PC-3 (cell line): ENCODE results near the gene S100P. TPM values are rescaled to one million over a fixed set of nuclear protein-coding genes. Genes with fewer than 3 reads are reported as not detected.

Experiments
- ATAC-seq: fragments of 200-7000 bp; cut with Tn5 transposase; 2 replicates; pipeline ENCODE4 v1.9.1; 2020; ENCODE audit warnings: mild to moderate bottlenecking, moderate library complexity
- BruUV-seq: library from RNA; stranded (reverse); fragments of 400-500 nt; replicated peaks from 2 replicates; lab custom pipeline; 2021; lab: Mats Ljungman, UMichigan
- CTCF ChIA-PET: fragments of 300-600 bp; sonication (Branson Sonifier 250); formaldehyde crosslinking; loops from one replicate; lab custom pipeline; 2022; ENCODE audit warnings: antibody characterized with exemption; lab: Charles Lee
- POLR2A ChIA-PET: fragments of 300-600 bp; sonication (Branson Sonifier 250); formaldehyde crosslinking; loops from one replicate; lab custom pipeline; 2022; ENCODE audit warnings: antibody characterized with exemption; ENCODE audit not compliant: unreplicated experiment; lab: Charles Lee
- DNase-seq: peaks from one replicate; pipeline ENCODE4 v3.0.0-alpha.2; 2015
- H2AFZ ChIP-seq: fragments of 300-600 bp; sonication (generic); 2 replicates; pipeline ENCODE4 v1.6.0; 2016; ENCODE audit warnings: antibody characterized with exemption, low read length
- H3F3A ChIP-seq: fragments of 300-600 bp; sonication (generic); one replicate; pipeline ENCODE4 v1.6.0; 2017; ENCODE audit warnings: antibody characterized with exemption, low read length, control low read depth, mild to moderate bottlenecking; ENCODE audit not compliant: unreplicated experiment
- H3K27ac ChIP-seq: fragments of 300-600 bp; sonication (generic); 2 replicates; pipeline ENCODE4 v1.5.1; 2016; ENCODE audit warnings: mild to moderate bottlenecking, low read length
- H3K27me3 ChIP-seq: fragments of 300-600 bp; sonication (generic); 2 replicates; pipeline ENCODE4 v1.6.1; 2016; ENCODE audit warnings: low read length, mixed read lengths
- H3K36me3 ChIP-seq: fragments of 300-600 bp; sonication (generic); 2 replicates; pipeline ENCODE4 v1.6.1; 2016; ENCODE audit warnings: low read depth, mixed run types, low read length, mixed read lengths
- H3K4me1 ChIP-seq: fragments of 300-600 bp; sonication (generic); 2 replicates; pipeline ENCODE4 v1.5.1; 2016; ENCODE audit warnings: low read length; ENCODE audit not compliant: insufficient read depth
- H3K4me2 ChIP-seq: fragments of 300-600 bp; sonication (generic); 2 replicates; pipeline ENCODE4 v1.6.0; 2016; ENCODE audit warnings: low read length
- H3K4me3 ChIP-seq: fragments of 300-600 bp; sonication (generic); 2 replicates; pipeline ENCODE4 v1.5.1; 2016; ENCODE audit warnings: mild to moderate bottlenecking, low read length, mixed read lengths
- H3K79me2 ChIP-seq: fragments of 300-600 bp; sonication (generic); 2 replicates; pipeline ENCODE4 v1.6.1; 2017; ENCODE audit warnings: low read length, mixed read lengths
- H3K9ac ChIP-seq: fragments of 300-600 bp; sonication (generic); 2 replicates; pipeline ENCODE4 v1.6.0; 2016; ENCODE audit warnings: mild to moderate bottlenecking, low read length
- H3K9me2 ChIP-seq: fragments of 300-600 bp; sonication (generic); replicated peaks from 2 replicates; pipeline ENCODE4 v1.6.1; 2016; ENCODE audit warnings: mixed run types, low read length, mixed read lengths
- H3K9me3 ChIP-seq: fragments of 300-600 bp; sonication (generic); 2 replicates; pipeline ENCODE4 v1.6.1; 2016; ENCODE audit warnings: low read length, mixed read lengths
- H4K20me1 ChIP-seq: fragments of 300-600 bp; sonication (generic); 2 replicates; pipeline ENCODE4 v1.6.1; 2016; ENCODE audit warnings: low read length, mixed read lengths
- EZH2 ChIP-seq: fragments of 300-600 bp; sonication (generic); IDR thresholded peaks from one replicate; pipeline ENCODE4 v1.6.1; 2017; ENCODE audit warnings: antibody characterized with exemption, mild to moderate bottlenecking, low read length; ENCODE audit not compliant: unreplicated experiment
- EZH2phosphoT487 ChIP-seq: fragments of 300-600 bp; sonication (generic); IDR thresholded peaks from 2 replicates; pipeline ENCODE4 v1.6.1; 2018; ENCODE audit warnings: mild to moderate bottlenecking, antibody characterized with exemption, low read length, borderline replicate concordance
- intact Hi-C: fragments of 100-400 bp; cut with micrococcal nuclease; formaldehyde crosslinking; loops from 2 replicates; pipeline ENCODE4 v1.9.0; 2023
- total RNA-seq: library from RNA; depleted of rRNA; stranded (reverse); fragments of >200 nt; gene quantifications from 2 replicates; pipeline ENCODE4 v1.2.3, GENCODE V29; 2014
- TF ChIP-seq, protein P1 (sequence below): fragments of 300-600 bp; sonication (generic); conservative IDR thresholded peaks from 2 replicates; pipeline ENCODE4 v1.5.1; 2017; ENCODE audit warnings: antibody characterized with exemption, low read depth, mild to moderate bottlenecking, low read length

The S100P gene
- total RNA-seq, 1 experiment from 2014 or later: 59.8 TPM

DNA sequence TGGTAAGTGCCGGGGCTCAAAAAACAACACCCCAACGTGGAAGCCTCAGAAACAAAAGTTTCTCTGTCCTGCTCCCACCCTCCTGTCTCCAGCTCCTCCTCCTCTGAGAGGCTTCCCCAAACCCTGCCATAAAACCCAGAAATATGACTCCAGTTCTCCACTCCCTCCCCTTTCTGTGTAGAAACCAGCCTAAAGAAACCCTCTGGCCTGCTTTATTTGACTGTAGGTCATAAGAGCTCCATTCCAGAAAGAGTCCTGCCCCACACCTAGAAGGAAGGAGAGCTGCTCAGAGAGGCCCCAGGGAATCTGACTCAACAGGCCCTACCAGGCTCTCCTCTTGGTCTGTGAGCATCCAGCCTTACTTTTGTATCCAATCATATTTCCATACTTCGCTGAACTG is 872 bp upstream of the S100P start:
- Histone ChIP-seq H4K20me1 (no peaks in the 10 kb centered on the region), H3F3A (peaks cover 5% of the 10 kb centered on the region), H3K79me2 (peaks cover 21% of the 10 kb centered on the region), H3K9me2 (no peaks in the 10 kb centered on the region), H3K9ac (peak overlapping the region; percentile 82), H3K4me2 (peak overlapping the region; percentile 81), H3K36me3 (no peaks in the 10 kb centered on the region), H3K27ac (peak overlapping the region; percentile 96), H3K9me3 (no peaks in the 10 kb centered on the region), H3K4me1 (peaks cover 74% of the 10 kb centered on the region), H2AFZ (no peak overlapping the region), H3K4me3 (no peak overlapping the region), H3K27me3 (no peaks in the 10 kb centered on the region)
- no TSS peak for BruUV-seq
- peak; percentile 34 for ATAC-seq
- peak; percentile 72 for DNase-seq
- intact Hi-C loops: no loop called here
- CTCF ChIA-PET: interaction anchor here (0.5 to 0.7 kb wide), 3 partner anchors 18 to 497 kb away, joined by 3 to 5 read pairs (median 3); no protein-coding TSS in a partner anchor
- TF ChIP-seq, protein P1, sequence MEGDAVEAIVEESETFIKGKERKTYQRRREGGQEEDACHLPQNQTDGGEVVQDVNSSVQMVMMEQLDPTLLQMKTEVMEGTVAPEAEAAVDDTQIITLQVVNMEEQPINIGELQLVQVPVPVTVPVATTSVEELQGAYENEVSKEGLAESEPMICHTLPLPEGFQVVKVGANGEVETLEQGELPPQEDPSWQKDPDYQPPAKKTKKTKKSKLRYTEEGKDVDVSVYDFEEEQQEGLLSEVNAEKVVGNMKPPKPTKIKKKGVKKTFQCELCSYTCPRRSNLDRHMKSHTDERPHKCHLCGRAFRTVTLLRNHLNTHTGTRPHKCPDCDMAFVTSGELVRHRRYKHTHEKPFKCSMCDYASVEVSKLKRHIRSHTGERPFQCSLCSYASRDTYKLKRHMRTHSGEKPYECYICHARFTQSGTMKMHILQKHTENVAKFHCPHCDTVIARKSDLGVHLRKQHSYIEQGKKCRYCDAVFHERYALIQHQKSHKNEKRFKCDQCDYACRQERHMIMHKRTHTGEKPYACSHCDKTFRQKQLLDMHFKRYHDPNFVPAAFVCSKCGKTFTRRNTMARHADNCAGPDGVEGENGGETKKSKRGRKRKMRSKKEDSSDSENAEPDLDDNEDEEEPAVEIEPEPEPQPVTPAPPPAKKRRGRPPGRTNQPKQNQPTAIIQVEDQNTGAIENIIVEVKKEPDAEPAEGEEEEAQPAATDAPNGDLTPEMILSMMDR: no peak
- TF ChIP-seq EZH2phosphoT487: no peak
- TF ChIP-seq EZH2: no peak
- POLR2A ChIA-PET: interaction anchor here (0.7 kb wide), 2 partner anchors 18 to 307 kb away, joined by 4 read pairs; no protein-coding TSS in a partner anchor

DNA sequence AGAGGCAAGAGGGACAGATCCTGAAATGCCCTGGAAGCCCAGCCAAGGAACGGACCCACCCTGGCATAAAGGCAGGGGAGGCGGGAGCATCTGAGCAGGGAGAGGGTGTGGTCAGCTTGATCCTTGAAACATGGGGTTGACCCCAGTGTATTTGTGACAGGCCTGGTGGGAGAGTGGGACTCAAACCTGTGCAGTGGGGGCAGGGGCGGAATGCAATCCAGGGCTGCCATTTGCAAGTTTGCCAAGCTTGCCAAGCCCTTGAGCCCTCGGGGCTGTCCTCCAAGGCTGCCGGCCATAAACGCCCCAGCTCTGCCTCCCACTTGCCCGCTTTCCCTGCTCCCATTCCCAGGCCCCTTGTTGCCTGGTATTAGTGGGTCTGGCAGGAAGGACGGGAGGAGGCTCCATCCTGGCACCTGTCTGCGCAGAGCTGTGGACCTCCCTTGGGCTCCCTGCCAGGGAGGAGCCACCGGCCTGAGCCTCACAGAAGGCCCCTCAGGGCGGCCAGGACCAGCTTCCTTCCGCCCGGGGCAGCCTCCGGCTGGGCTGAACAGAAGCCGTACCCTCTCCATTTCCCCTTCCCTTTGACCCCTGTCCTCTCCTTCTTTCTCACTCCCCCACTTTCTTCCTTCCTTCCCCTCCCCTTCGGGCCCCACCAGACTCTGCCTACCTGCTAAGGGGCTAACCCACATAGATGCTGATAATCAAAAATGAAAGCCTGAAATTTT is 661 bp downstream of the S100P start:
- Histone ChIP-seq H3K27me3 (no peaks in the 10 kb centered on the region), H3K4me2 (peak overlapping the region; percentile 81), H3K9me2 (no peaks in the 10 kb centered on the region), H4K20me1 (no peaks in the 10 kb centered on the region), H3K36me3 (no peaks in the 10 kb centered on the region), H2AFZ (no peak overlapping the region), H3K9me3 (no peaks in the 10 kb centered on the region), H3K27ac (peak overlapping the region; percentile 96), H3K79me2 (peaks cover 21% of the 10 kb centered on the region), H3K4me1 (peaks cover 58% of the 10 kb centered on the region), H3K9ac (peak overlapping the region; percentile 82), H3F3A (peaks cover 5% of the 10 kb centered on the region), H3K4me3 (peak overlapping the region; percentile 50; the same call in 1 of the 2 replicates)
- TSS peak; percentile 62 for BruUV-seq
- TF ChIP-seq EZH2phosphoT487 (no peak), EZH2 (no peak)
- TF ChIP-seq, protein P1: no peak
- DNase-seq: no peak
- POLR2A ChIA-PET: no interaction called here
- intact Hi-C loops: loop anchor here (2.0 kb wide), 1 partner anchor 20 kb away; a partner anchor contains a TSS
- CTCF ChIA-PET: no interaction called here
- no peak for ATAC-seq
